ENCODE data around the gene PRLR.

DNA sequence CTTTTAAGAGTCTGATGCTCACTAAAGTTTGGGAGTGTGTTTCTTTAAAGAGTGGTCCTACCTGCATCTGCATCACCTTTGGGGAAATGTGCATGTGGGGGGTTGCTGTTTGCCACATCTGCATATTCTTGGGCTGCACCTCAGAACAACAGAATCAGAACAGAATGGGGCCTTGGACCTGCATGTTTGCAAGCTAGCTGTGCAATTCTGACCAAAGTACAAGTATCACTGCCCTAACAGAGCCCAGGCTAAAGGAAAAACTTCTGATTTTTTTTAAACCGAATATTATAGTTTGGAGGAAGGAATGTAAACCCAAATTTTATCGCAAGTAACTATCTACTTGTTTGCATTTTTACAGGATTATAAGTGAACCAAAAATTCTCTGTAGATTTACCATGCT is 34.2 kb upstream of the PRLR start:
- TF ChIP-seq, protein P1, sequence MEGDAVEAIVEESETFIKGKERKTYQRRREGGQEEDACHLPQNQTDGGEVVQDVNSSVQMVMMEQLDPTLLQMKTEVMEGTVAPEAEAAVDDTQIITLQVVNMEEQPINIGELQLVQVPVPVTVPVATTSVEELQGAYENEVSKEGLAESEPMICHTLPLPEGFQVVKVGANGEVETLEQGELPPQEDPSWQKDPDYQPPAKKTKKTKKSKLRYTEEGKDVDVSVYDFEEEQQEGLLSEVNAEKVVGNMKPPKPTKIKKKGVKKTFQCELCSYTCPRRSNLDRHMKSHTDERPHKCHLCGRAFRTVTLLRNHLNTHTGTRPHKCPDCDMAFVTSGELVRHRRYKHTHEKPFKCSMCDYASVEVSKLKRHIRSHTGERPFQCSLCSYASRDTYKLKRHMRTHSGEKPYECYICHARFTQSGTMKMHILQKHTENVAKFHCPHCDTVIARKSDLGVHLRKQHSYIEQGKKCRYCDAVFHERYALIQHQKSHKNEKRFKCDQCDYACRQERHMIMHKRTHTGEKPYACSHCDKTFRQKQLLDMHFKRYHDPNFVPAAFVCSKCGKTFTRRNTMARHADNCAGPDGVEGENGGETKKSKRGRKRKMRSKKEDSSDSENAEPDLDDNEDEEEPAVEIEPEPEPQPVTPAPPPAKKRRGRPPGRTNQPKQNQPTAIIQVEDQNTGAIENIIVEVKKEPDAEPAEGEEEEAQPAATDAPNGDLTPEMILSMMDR (IDR thresholded peaks at IDR 0.05): no peak
- no peak for TF ChIP-seq POLR2A (IDR thresholded peaks at IDR 0.05)

All from uterus (tissue), 2 donors.